Spleen (tissue), 11 donors: Measurements from ENCODE around the gene DPP3. TPM values are rescaled to one million over a fixed set of nuclear protein-coding genes. Genes with fewer than 3 reads are reported as not detected.

Experiments
- DNase-seq: peaks from one replicate; pipeline ENCODE4 v3.0.0-alpha.2; 2020
- H3K27ac ChIP-seq, 8 donors: fragments of 200-600 bp; sonication (generic) in 7 of 8; 1 replicate in 4 of 8; 2 replicates in 4 of 8; pipeline versions ENCODE4 v1.5.0 to v1.8.0; 2016 to 2021; ENCODE audit warnings: inconsistent platforms in 4 of 8, mild to moderate bottlenecking in 4 of 8, moderate library complexity in 1 of 8
- H3K27me3 ChIP-seq, 7 donors: fragments of 200-600 bp; sonication (generic) in 6 of 7; replicated peaks in 1 of 7; 1 replicate in 4 of 7; 2 replicates in 3 of 7; pipeline versions ENCODE4 v1.5.0 to v1.8.0; 2016 to 2021; ENCODE audit warnings: inconsistent platforms in 3 of 7, mild to moderate bottlenecking in 1 of 7
- H3K36me3 ChIP-seq, 6 donors: fragments of 200-600 bp; sonication (generic) in 5 of 6; 1 replicate in 4 of 6; 2 replicates in 2 of 6; pipeline versions ENCODE4 v1.5.0 to v1.8.0; 2016 to 2021; ENCODE audit warnings: inconsistent platforms in 2 of 6
- H3K4me1 ChIP-seq, 6 donors: fragments of 200-600 bp; sonication (generic) in 5 of 6; 1 replicate in 3 of 6; 2 replicates in 3 of 6; pipeline versions ENCODE4 v1.5.0 to v1.8.0; 2016 to 2021; ENCODE audit warnings: inconsistent platforms in 3 of 6
- H3K4me3 ChIP-seq, 8 donors: fragments of 200-600 bp; sonication (generic) in 7 of 8; 1 replicate in 4 of 8; 2 replicates in 4 of 8; pipeline versions ENCODE4 v1.5.0 to v1.8.0; 2016 to 2021; ENCODE audit warnings: inconsistent platforms in 4 of 8, mild to moderate bottlenecking in 4 of 8, moderate library complexity in 2 of 8
- H3K9me3 ChIP-seq, 8 donors: fragments of 200-600 bp; sonication (generic) in 7 of 8; 1 replicate in 4 of 8; 2 replicates in 4 of 8; pipeline versions ENCODE4 v1.5.0 to v1.8.0; 2016 to 2021; ENCODE audit warnings: inconsistent platforms in 4 of 8
- POLR2A ChIP-seq, 3 donors: fragments of 450-650 bp; IDR thresholded peaks; one replicate each; pipeline ENCODE4 v1.5.1; 2017; ENCODE audit warnings: antibody characterized with exemption in 3 of 3, mild to moderate bottlenecking in 1 of 3
- POLR2AphosphoS5 ChIP-seq, 3 donors: sonication (generic); formaldehyde crosslinking; IDR thresholded peaks; one replicate each; pipeline ENCODE4 v1.5.1; 2017; ENCODE audit warnings: antibody characterized with exemption in 3 of 3
- WGBS, 5 donors: extraction: QIAGEN DNeasy Blood & Tissue Kit in 3 of 5; methylation state at CpG; one replicate each; pipeline versions ENCODE4 v1.1.5 to v1.1.7; 2013 to 2018; 5-methylcytosine and 5-hydroxymethylcytosine counted together
- intact Hi-C: fragments of 100-400 bp; cut with DNase I; formaldehyde crosslinking; loops from one replicate; pipeline ENCODE4 v1.15.0; 2023; ENCODE audit warnings: low total_unique reads
- polyA plus RNA-seq, 3 donors: library from polyadenylated mRNA; stranded (reverse); fragments of 200-250 nt; gene quantifications; one replicate each; pipeline ENCODE4 v1.2.1, GENCODE V29; 2013
- small RNA-seq, 4 donors: library from RNA; depleted of rRNA; stranded (forward); fragments of <200 nt; gene quantifications; one replicate each; pipeline ENCODE3, GENCODE V24; 2016
- total RNA-seq, 7 donors: library from RNA; depleted of rRNA in 3 of 7; stranded (reverse); fragments of >200 nt in 3 of 7; fragmentation: NEBNext Ultra II Directional in 4 of 7; extraction: Animal tissue kit (Norgen Biotek cat#: 25700) in 4 of 7; gene quantifications; one replicate each; pipeline versions ENCODE4 v1.1.0 to v1.2.1, GENCODE V29; 2016 to 2021
- TF ChIP-seq, protein P1 (sequence below), 11 experiments: fragments of 200-600 bp in 7 of 11; fragments of 450-650 bp in 4 of 11; sonication (generic) in 4 of 11; IDR thresholded peaks in 8 of 11; conservative IDR thresholded peaks in 3 of 11; 1 replicate in 7 of 11; 2 replicates in 4 of 11; pipeline versions ENCODE4 v1.4.0 to v1.8.0; 2016 to 2021; ENCODE audit warnings: antibody characterized with exemption in 11 of 11, inconsistent platforms in 4 of 11, mild to moderate bottlenecking in 1 of 11
- donor health status: healthy with polysubstance abuse.
- donor health status: DM: no; HTN: no; CAD: no; lungs with moderate emphysema.
- donor health status: DM: no; HTN: no; CAD: no.
- donor health status: Bipolar disorder and iron deficiency.
- donor health status: healthy.
- donor health status: DM: no; HTN: no; CAD: no.
- donor health status: DM: yes; HTN: yes; CAD: no.

DPP3 gene
- total and polyA plus RNA-seq, 10 donors: 17.9 to 35.5 (median 23.7) TPM

DNA sequence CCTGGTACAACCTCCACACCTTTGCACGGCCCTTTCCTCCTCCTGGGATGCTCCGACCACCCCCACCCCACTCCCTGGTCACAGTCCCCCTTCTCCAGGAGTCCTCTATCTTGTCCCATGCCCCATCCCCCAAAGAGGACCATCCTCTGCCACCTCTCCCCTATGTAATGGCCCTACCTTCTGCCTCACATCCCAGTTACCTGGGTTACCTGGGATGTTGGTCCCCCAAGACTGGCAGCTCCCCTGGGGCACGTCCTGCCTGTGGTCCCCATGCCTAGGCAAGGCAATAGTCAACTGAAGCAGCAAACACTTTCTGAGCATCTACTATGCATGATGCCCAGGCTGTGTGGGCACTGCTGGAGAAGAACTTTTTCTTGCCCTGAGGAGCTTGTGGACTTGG, 75.2 kb downstream of the DPP3 start:
- TF ChIP-seq, protein P1, sequence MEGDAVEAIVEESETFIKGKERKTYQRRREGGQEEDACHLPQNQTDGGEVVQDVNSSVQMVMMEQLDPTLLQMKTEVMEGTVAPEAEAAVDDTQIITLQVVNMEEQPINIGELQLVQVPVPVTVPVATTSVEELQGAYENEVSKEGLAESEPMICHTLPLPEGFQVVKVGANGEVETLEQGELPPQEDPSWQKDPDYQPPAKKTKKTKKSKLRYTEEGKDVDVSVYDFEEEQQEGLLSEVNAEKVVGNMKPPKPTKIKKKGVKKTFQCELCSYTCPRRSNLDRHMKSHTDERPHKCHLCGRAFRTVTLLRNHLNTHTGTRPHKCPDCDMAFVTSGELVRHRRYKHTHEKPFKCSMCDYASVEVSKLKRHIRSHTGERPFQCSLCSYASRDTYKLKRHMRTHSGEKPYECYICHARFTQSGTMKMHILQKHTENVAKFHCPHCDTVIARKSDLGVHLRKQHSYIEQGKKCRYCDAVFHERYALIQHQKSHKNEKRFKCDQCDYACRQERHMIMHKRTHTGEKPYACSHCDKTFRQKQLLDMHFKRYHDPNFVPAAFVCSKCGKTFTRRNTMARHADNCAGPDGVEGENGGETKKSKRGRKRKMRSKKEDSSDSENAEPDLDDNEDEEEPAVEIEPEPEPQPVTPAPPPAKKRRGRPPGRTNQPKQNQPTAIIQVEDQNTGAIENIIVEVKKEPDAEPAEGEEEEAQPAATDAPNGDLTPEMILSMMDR (IDR thresholded peaks at IDR 0.05 in 8 of 11, conservative IDR thresholded peaks at IDR 0.05 in 3 of 11): no peak
- TF ChIP-seq POLR2AphosphoS5 (IDR thresholded peaks at IDR 0.05): no peak
- H3K9me3 ChIP-seq: no peaks in the 10 kb centered on the region
- H3K4me3 ChIP-seq: no peak overlapping the region
- peaks cover 0 to 42% (median 0%) of the 10 kb centered on the region in 7 donors for H3K27me3 ChIP-seq
- no peaks in the 10 kb centered on the region for H3K36me3 ChIP-seq
- 51 to 73% (median 63%) methylated on average over 3 of the region's 3 CpGs for WGBS, 5 donors
- peaks cover 4 to 11% (median 8%) of the 10 kb centered on the region in 6 donors for H3K4me1 ChIP-seq
- intact Hi-C loops: no loop called here
- no peak overlapping the region for H3K27ac ChIP-seq
- no peak for DNase-seq

GRCh38 chr11:66556086-66556485, 75.9 kb downstream of the DPP3 start:
- H3K27me3 ChIP-seq: peaks cover 0 to 42% (median 0%) of the 10 kb centered on the region in 7 donors
- H3K4me1 ChIP-seq: peaks cover 4 to 11% (median 8%) of the 10 kb centered on the region in 6 donors
- no peaks in the 10 kb centered on the region for H3K9me3 ChIP-seq
- H3K4me3 ChIP-seq: no peak overlapping the region
- H3K36me3 ChIP-seq: no peaks in the 10 kb centered on the region
- TF ChIP-seq POLR2A (IDR thresholded peaks at IDR 0.05) (no peak), POLR2AphosphoS5 (IDR thresholded peaks at IDR 0.05) (no peak)
- TF ChIP-seq, protein P1 (IDR thresholded peaks at IDR 0.05 in 8 of 11, conservative IDR thresholded peaks at IDR 0.05 in 3 of 11): no peak
- DNase-seq: no peak
- no peak overlapping the region for H3K27ac ChIP-seq
- 80 to 89% (median 82%) methylated on average over 4 to 7 of the region's 7 CpGs for WGBS, 5 donors
- intact Hi-C loops: no loop called here

GRCh38 chr11:66557733-66558326, 77.6 kb downstream of the DPP3 start:
- Histone ChIP-seq H3K36me3 (no peaks in the 10 kb centered on the region), H3K4me3 (no peak overlapping the region), H3K27ac (no peak overlapping the region), H3K9me3 (no peaks in the 10 kb centered on the region), H3K27me3 (peaks cover 0 to 42% (median 0%) of the 10 kb centered on the region in 7 donors), H3K4me1 (peaks cover 4 to 11% (median 8%) of the 10 kb centered on the region in 6 donors)
- no peak for TF ChIP-seq POLR2AphosphoS5 (IDR thresholded peaks at IDR 0.05)
- no peak for TF ChIP-seq POLR2A (IDR thresholded peaks at IDR 0.05)
- TF ChIP-seq, protein P1 (IDR thresholded peaks at IDR 0.05 in 8 of 11, conservative IDR thresholded peaks at IDR 0.05 in 3 of 11): no peak
- 88 to 96% (median 93%) methylated on average over 11 to 24 of the region's 24 CpGs for WGBS, 5 donors
- DNase-seq: no peak
- intact Hi-C loops: no loop called here

Small RNA genes within 50 kb of the gene (small RNA-seq; reads per million reads assigned to genes)
- gene RF00416: 0 reads per million in 4 donors

Other genes starting within 250 kb of the DPP3 start
- gene KLC2, start 222.7 kb upstream of the DPP3 start, total RNA-seq: 10 to 100 TPM in 6 of 7 donors, 1 to 10 TPM in 1; 8.8 to 30.8 (median 18.3) TPM
- 10 to 100 TPM in 1 of 3 donors, 1 to 10 TPM in 2; 5.5 to 19.5 (median 7.8) TPM for gene KLC2, start 222.7 kb upstream of the DPP3 start, polyA plus RNA-seq
- 100 to 1,000 TPM; 101 to 130 (median 123) TPM for gene RAB1B, start 211.8 kb upstream of the DPP3 start, total RNA-seq
- 100 to 1,000 TPM in 1 of 3 donors, 10 to 100 TPM in 2; 66.8 to 150 (median 77.0) TPM for gene RAB1B, start 211.8 kb upstream of the DPP3 start, polyA plus RNA-seq
- 1 to 10 TPM in 3 of 7 donors, under 1 TPM in 2, not detected in 2; 0.40 to 1.9 (median 1.3) TPM for gene CNIH2, start 202.3 kb upstream of the DPP3 start, total RNA-seq
- gene CNIH2, start 202.3 kb upstream of the DPP3 start, polyA plus RNA-seq: under 1 TPM; 0.20 to 0.57 (median 0.26) TPM
- gene YIF1A, start 191.3 kb upstream of the DPP3 start, total RNA-seq: 10 to 100 TPM; 34.7 to 50.4 (median 40.4) TPM
- gene YIF1A, start 191.3 kb upstream of the DPP3 start, polyA plus RNA-seq: 10 to 100 TPM; 48.3 to 60.1 (median 49.3) TPM
- gene TMEM151A, start 188.5 kb upstream of the DPP3 start, total RNA-seq: under 1 TPM in 1 of 7 donors, not detected in 6; 0.34 TPM
- under 1 TPM in 2 of 3 donors, not detected in 1; 0.02 TPM for gene TMEM151A, start 188.5 kb upstream of the DPP3 start, polyA plus RNA-seq
- 10 to 100 TPM in 2 of 7 donors, 1 to 10 TPM in 5; 4.7 to 15.7 (median 6.5) TPM for gene CD248, start 163.4 kb upstream of the DPP3 start, total RNA-seq
- gene CD248, start 163.4 kb upstream of the DPP3 start, polyA plus RNA-seq: 1 to 10 TPM; 1.7 to 2.7 (median 2.0) TPM
- gene RIN1, start 144.0 kb upstream of the DPP3 start, total RNA-seq: 10 to 100 TPM in 1 of 7 donors, 1 to 10 TPM in 6; 5.7 to 10.9 (median 8.9) TPM
- gene RIN1, start 144.0 kb upstream of the DPP3 start, polyA plus RNA-seq: 1 to 10 TPM; 2.3 to 7.8 (median 7.0) TPM
- 10 to 100 TPM; 32.3 to 52.5 (median 37.2) TPM for gene BRMS1, start 135.3 kb upstream of the DPP3 start, total RNA-seq
- 10 to 100 TPM; 61.6 to 90.6 (median 83.0) TPM for gene BRMS1, start 135.3 kb upstream of the DPP3 start, polyA plus RNA-seq
- 10 to 100 TPM in 5 of 7 donors, 1 to 10 TPM in 2; 6.3 to 23.4 (median 13.9) TPM for gene B4GAT1, start 132.8 kb upstream of the DPP3 start, total RNA-seq
- 1 to 10 TPM; 4.3 to 8.9 (median 8.7) TPM for gene B4GAT1, start 132.8 kb upstream of the DPP3 start, polyA plus RNA-seq
- gene SLC29A2, start 108.7 kb upstream of the DPP3 start, total RNA-seq: 1 to 10 TPM; 1.9 to 5.0 (median 4.0) TPM
- 1 to 10 TPM; 4.8 to 8.4 (median 7.4) TPM for gene SLC29A2, start 108.7 kb upstream of the DPP3 start, polyA plus RNA-seq
- under 1 TPM in 2 of 7 donors, not detected in 5; 0.25 to 0.72 TPM for gene NPAS4, start 59.4 kb upstream of the DPP3 start, total RNA-seq
- under 1 TPM in 2 of 3 donors, not detected in 1; 0.11 to 0.22 TPM for gene NPAS4, start 59.4 kb upstream of the DPP3 start, polyA plus RNA-seq
- 10 to 100 TPM; 25.5 to 41.2 (median 32.6) TPM for gene MRPL11, start 41.6 kb upstream of the DPP3 start, total RNA-seq
- gene MRPL11, start 41.6 kb upstream of the DPP3 start, polyA plus RNA-seq: 10 to 100 TPM; 60.3 to 87.1 (median 72.7) TPM
- 10 to 100 TPM in 5 of 7 donors, 1 to 10 TPM in 2; 4.9 to 14.6 (median 10.7) TPM for gene PELI3, start 13.5 kb upstream of the DPP3 start, total RNA-seq
- 1 to 10 TPM; 2.4 to 6.4 (median 2.7) TPM for gene PELI3, start 13.5 kb upstream of the DPP3 start, polyA plus RNA-seq
- gene BBS1, start 30.2 kb downstream of the DPP3 start, total RNA-seq: 10 to 100 TPM; 22.2 to 60.5 (median 36.9) TPM
- 1 to 10 TPM; 5.2 to 9.9 (median 5.8) TPM for gene BBS1, start 30.2 kb downstream of the DPP3 start, polyA plus RNA-seq
- gene ZDHHC24, start 65.6 kb downstream of the DPP3 start, total RNA-seq: 10 to 100 TPM; 14.6 to 25.7 (median 23.9) TPM
- 10 to 100 TPM in 2 of 3 donors, 1 to 10 TPM in 1; 9.1 to 11.6 (median 10.8) TPM for gene ZDHHC24, start 65.6 kb downstream of the DPP3 start, polyA plus RNA-seq
- gene ACTN3, start 66.5 kb downstream of the DPP3 start, total RNA-seq: under 1 TPM in 4 of 7 donors, not detected in 3; 0.21 to 0.34 (median 0.24) TPM
- under 1 TPM; 0.05 to 0.13 (median 0.06) TPM for gene ACTN3, start 66.5 kb downstream of the DPP3 start, polyA plus RNA-seq
- 10 to 100 TPM; 11.4 to 60.8 (median 46.4) TPM for gene CTSF, start 88.2 kb downstream of the DPP3 start, total RNA-seq
- gene CTSF, start 88.2 kb downstream of the DPP3 start, polyA plus RNA-seq: 10 to 100 TPM; 23.7 to 26.6 (median 24.0) TPM
- under 1 TPM in 5 of 7 donors, not detected in 2; 0.10 to 0.79 (median 0.17) TPM for gene CCDC87, start 112.6 kb downstream of the DPP3 start, total RNA-seq
- under 1 TPM; 0.04 to 0.08 (median 0.06) TPM for gene CCDC87, start 112.6 kb downstream of the DPP3 start, polyA plus RNA-seq
- gene CCS, start 112.8 kb downstream of the DPP3 start, total RNA-seq: 10 to 100 TPM; 32.8 to 50.4 (median 40.8) TPM
- 100 to 1,000 TPM in 2 of 3 donors, 10 to 100 TPM in 1; 91.3 to 161 (median 145) TPM for gene CCS, start 112.8 kb downstream of the DPP3 start, polyA plus RNA-seq
- gene RBM14, start 136.2 kb downstream of the DPP3 start, total RNA-seq: 10 to 100 TPM; 45.2 to 96.6 (median 88.3) TPM
- gene RBM14, start 136.2 kb downstream of the DPP3 start, polyA plus RNA-seq: 10 to 100 TPM; 37.7 to 67.4 (median 42.0) TPM
- gene RBM4, start 158.3 kb downstream of the DPP3 start, total RNA-seq: 100 to 1,000 TPM; 106 to 139 (median 127) TPM
- gene RBM4, start 158.3 kb downstream of the DPP3 start, polyA plus RNA-seq: 100 to 1,000 TPM in 2 of 3 donors, 10 to 100 TPM in 1; 70.1 to 128 (median 102) TPM
- gene RBM4B, start 197.5 kb downstream of the DPP3 start, total RNA-seq: 10 to 100 TPM; 16.3 to 23.0 (median 18.8) TPM
- gene RBM4B, start 197.5 kb downstream of the DPP3 start, polyA plus RNA-seq: 10 to 100 TPM; 14.8 to 17.7 (median 14.9) TPM
- gene SPTBN2, start 248.8 kb downstream of the DPP3 start, total RNA-seq: 1 to 10 TPM; 3.3 to 5.1 (median 3.7) TPM
- 1 to 10 TPM in 1 of 3 donors, under 1 TPM in 2; 0.61 to 1.5 (median 0.80) TPM for gene SPTBN2, start 248.8 kb downstream of the DPP3 start, polyA plus RNA-seq